Activated CD4-positive, alpha-beta T cell treated with anti-CD3 and anti-CD28 coated beads, Interleukin-2, amount 50 U/mL, for 4 hours (primary cell): ENCODE data around the gene NR3C1.

Source experiments
- DNase-seq, 2 experiments: peaks; one replicate each; pipeline ENCODE4 v3.0.0-alpha.2; 2020

Gene NR3C1

DNA sequence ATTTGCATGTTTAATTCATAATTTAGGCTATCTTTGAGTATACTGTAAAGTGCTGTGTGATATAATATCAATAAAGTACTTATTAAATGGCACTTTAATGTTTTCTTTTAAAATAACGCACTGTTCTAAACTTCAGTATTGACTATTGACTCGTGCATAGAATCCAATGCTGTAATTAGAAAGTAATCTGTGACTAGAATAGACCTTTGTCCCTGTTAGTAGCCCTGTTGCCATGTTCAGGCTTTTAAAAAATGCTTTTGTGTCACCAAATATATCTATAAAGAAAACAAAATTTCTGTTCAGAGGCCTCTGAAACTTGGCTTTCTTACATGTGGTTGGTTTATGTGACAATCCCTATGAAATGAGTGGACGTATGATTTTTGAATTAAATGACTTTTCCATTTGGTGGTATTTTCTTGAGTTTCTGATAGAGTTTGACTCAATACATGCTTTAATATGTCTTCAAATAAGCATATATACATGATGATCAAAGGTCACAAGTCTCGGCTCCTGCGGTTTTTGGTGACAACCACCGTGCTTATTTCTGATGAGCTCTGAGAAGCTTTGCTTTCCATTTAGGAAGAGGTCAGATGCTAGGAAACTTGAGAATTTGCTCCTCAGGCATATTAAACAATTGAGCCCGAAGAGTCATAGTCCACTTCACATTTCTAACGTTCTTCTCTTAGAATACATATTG lies 174.7 kb downstream of the NR3C1 start:
- DNase-seq = no peak
